H1 (cell line): Measurements from ENCODE around the gene MSI2. TPM values are rescaled to one million over a fixed set of nuclear protein-coding genes. Genes with fewer than 3 reads are reported as not detected.

Source experiments
- CTCF ChIA-PET: fragments of 300-600 bp; sonication (Branson Sonifier 250); formaldehyde crosslinking; loops from one replicate; lab custom pipeline; 2021; ENCODE audit not compliant: partially characterized antibody; lab: Charles Lee
- POLR2A ChIA-PET: fragments of 300-600 bp; sonication (Branson Sonifier 250); formaldehyde crosslinking; loops from one replicate; lab custom pipeline; 2021; ENCODE audit warnings: inconsistent platforms; ENCODE audit not compliant: partially characterized antibody; lab: Charles Lee
- DNase-seq, 2 experiments: peaks; one replicate each; pipeline versions ENCODE4 v3.0.0 to v3.0.0-alpha.2; 2010 to 2022; ENCODE audit warnings: low spot score in 2 of 2, low read depth in 1 of 2, mixed read lengths in 1 of 2
- FAIRE-seq: peaks from 2 replicates; lab custom pipeline; 2011; peaks lifted over from hg19 to GRCh38; lab: Jason Lieb, UNC
- H2AFZ ChIP-seq: 2 replicates; pipeline ENCODE4 v1.8.1; 2012; ENCODE audit warnings: low read length, inconsistent platforms
- H2AK5ac ChIP-seq: 2 replicates; pipeline ENCODE4 v1.6.1; 2013; ENCODE audit warnings: low read depth, low read length
- H2BK120ac ChIP-seq: replicated peaks from 2 replicates; pipeline ENCODE3; 2013; ENCODE audit warnings: low read depth, low read length, inconsistent platforms
- H2BK12ac ChIP-seq: 2 replicates; pipeline ENCODE4 v1.6.1; 2013; ENCODE audit warnings: low read depth, low read length
- H2BK15ac ChIP-seq: 2 replicates; pipeline ENCODE4 v1.6.1; 2013; ENCODE audit warnings: low read length
- H2BK20ac ChIP-seq: 2 replicates; pipeline ENCODE4 v1.6.1; 2013; ENCODE audit warnings: low read length
- H2BK5ac ChIP-seq: 2 replicates; pipeline ENCODE4 v1.6.1; 2013; ENCODE audit warnings: low read depth, low read length
- H3K14ac ChIP-seq: 2 replicates; pipeline ENCODE4 v1.6.1; 2013; ENCODE audit warnings: inconsistent platforms; ENCODE audit not compliant: insufficient read length
- H3K18ac ChIP-seq: 2 replicates; pipeline ENCODE4 v1.6.1; 2013; ENCODE audit warnings: low read length; ENCODE audit errors: extremely low read depth
- H3K23ac ChIP-seq: 2 replicates; pipeline ENCODE4 v1.6.1; 2013; ENCODE audit warnings: inconsistent platforms; ENCODE audit not compliant: insufficient read length
- H3K23me2 ChIP-seq: 2 replicates; pipeline ENCODE4 v1.6.1; 2013; ENCODE audit warnings: low read depth, low read length
- H3K27ac ChIP-seq: 2 replicates; pipeline ENCODE4 v1.6.1; 2011; ENCODE audit warnings: low read depth, low read length, inconsistent platforms
- H3K27me3 ChIP-seq, 4 experiments: replicated peaks in 1 of 4; 1 replicate in 1 of 4; 2 replicates in 3 of 4; pipeline versions ENCODE4 v1.6.1 to v1.8.1; 2011 to 2013; ENCODE audit warnings: low read length in 3 of 4, mild to moderate bottlenecking in 3 of 4, inconsistent platforms in 2 of 4, mixed read lengths in 2 of 4, moderate library complexity in 1 of 4; ENCODE audit not compliant: control insufficient read depth in 3 of 4, insufficient read depth in 3 of 4; ENCODE audit errors: extremely low read depth in 1 of 4
- H3K36me3 ChIP-seq, 4 experiments: 2 replicates each; pipeline versions ENCODE4 v1.6.1 to v1.8.1; 2011 to 2013; ENCODE audit warnings: mild to moderate bottlenecking in 4 of 4, low read length in 3 of 4, moderate library complexity in 2 of 4, control low read depth in 1 of 4, inconsistent platforms in 1 of 4; ENCODE audit not compliant: insufficient read depth in 4 of 4, control insufficient read depth in 2 of 4
- H3K4ac ChIP-seq: replicated peaks from 2 replicates; pipeline ENCODE3; 2013; ENCODE audit warnings: low read length, low read depth, mixed read lengths, inconsistent platforms; ENCODE audit not compliant: insufficient read length
- H3K4me1 ChIP-seq, 4 experiments: replicated peaks in 1 of 4; 1 replicate in 1 of 4; 2 replicates in 3 of 4; pipeline versions ENCODE4 v1.6.1 to v1.8.1; 2011 to 2013; ENCODE audit warnings: low read length in 3 of 4, inconsistent platforms in 2 of 4, mixed read lengths in 1 of 4; ENCODE audit not compliant: insufficient read depth in 4 of 4, control insufficient read depth in 3 of 4
- H3K4me2 ChIP-seq, 2 experiments: 2 replicates each; pipeline versions ENCODE4 v1.6.1 to v1.8.1; 2011 to 2013; ENCODE audit warnings: low read depth in 2 of 2, low read length in 2 of 2, control low read depth in 1 of 2, inconsistent platforms in 1 of 2, mild to moderate bottlenecking in 1 of 2; ENCODE audit not compliant: insufficient read depth in 1 of 2
- H3K4me3 ChIP-seq, 4 experiments: fragments of 200-600, 300-600 bp in 1 of 4; sonication (generic), shearing (Covaris generic), sonication (Bioruptor Twin) in 1 of 4; 2 replicates each; pipeline versions ENCODE4 v1.5.1 to v1.8.1; 2011 to 2016; ENCODE audit warnings: low read length in 4 of 4, low read depth in 3 of 4, control low read depth in 2 of 4, inconsistent platforms in 2 of 4, mild to moderate bottlenecking in 2 of 4, mixed read lengths in 1 of 4, moderate library complexity in 1 of 4; ENCODE audit not compliant: insufficient read depth in 2 of 4; ENCODE audit errors: extremely low read depth in 1 of 4
- H3K56ac ChIP-seq: replicated peaks from 2 replicates; pipeline ENCODE3; 2013; ENCODE audit warnings: low read depth, mild to moderate bottlenecking, mixed read lengths, low read length, inconsistent platforms; ENCODE audit not compliant: insufficient read length
- H3K79me1 ChIP-seq: 2 replicates; pipeline ENCODE4 v1.6.1; 2013; ENCODE audit warnings: low read depth, low read length, control low read depth
- H3K79me2 ChIP-seq, 2 experiments: 2 replicates each; pipeline versions ENCODE4 v1.6.1 to v1.8.1; 2012 to 2013; ENCODE audit warnings: low read length in 2 of 2, mild to moderate bottlenecking in 2 of 2, inconsistent platforms in 1 of 2; ENCODE audit not compliant: insufficient read depth in 2 of 2, control insufficient read depth in 1 of 2
- H3K9ac ChIP-seq, 4 experiments: replicated peaks in 1 of 4; 1 replicate in 1 of 4; 2 replicates in 3 of 4; pipeline versions ENCODE4 v1.6.1 to v1.8.1; 2011 to 2013; ENCODE audit warnings: low read depth in 3 of 4, low read length in 3 of 4, control low read depth in 2 of 4, mild to moderate bottlenecking in 2 of 4, moderate library complexity in 2 of 4, inconsistent platforms in 1 of 4; ENCODE audit errors: extremely low read depth in 1 of 4
- H3K9me3 ChIP-seq, 2 experiments: 2 replicates each; pipeline versions ENCODE4 v1.6.1 to v1.8.1; 2012 to 2013; ENCODE audit warnings: mild to moderate bottlenecking in 2 of 2, moderate library complexity in 2 of 2, control low read depth in 1 of 2, inconsistent platforms in 1 of 2, low read depth in 1 of 2, low read length in 1 of 2, mixed read lengths in 1 of 2; ENCODE audit not compliant: insufficient read depth in 2 of 2
- H4K20me1 ChIP-seq, 2 experiments: replicated peaks in 1 of 2; 2 replicates each; pipeline versions ENCODE3 to v1.8.1; 2011 to 2013; ENCODE audit warnings: inconsistent platforms in 2 of 2, low read length in 2 of 2, mild to moderate bottlenecking in 1 of 2; ENCODE audit not compliant: insufficient read depth in 2 of 2, control insufficient read depth in 1 of 2
- H4K5ac ChIP-seq: 2 replicates; pipeline ENCODE4 v1.6.1; 2013; ENCODE audit warnings: low read length, low read depth, mixed read lengths, inconsistent platforms; ENCODE audit not compliant: insufficient read length
- H4K8ac ChIP-seq: 2 replicates; pipeline ENCODE4 v1.8.0; 2013; ENCODE audit warnings: mild to moderate bottlenecking, moderate library complexity, low read length, inconsistent platforms; ENCODE audit not compliant: insufficient read depth; ENCODE audit errors: extremely low read depth
- H4K91ac ChIP-seq: replicated peaks from 2 replicates; pipeline ENCODE3; 2013; ENCODE audit warnings: low read length, mixed read lengths, inconsistent platforms; ENCODE audit not compliant: insufficient read length
- BRCA1 ChIP-seq: IDR thresholded peaks from 2 replicates; pipeline ENCODE4 v1.6.1; 2012; ENCODE audit warnings: low read depth, low read length, improper control_type of control experiment
- CHD1 ChIP-seq: IDR thresholded peaks from 2 replicates; pipeline ENCODE4 v1.6.1; 2012; ENCODE audit warnings: low read depth, low read length, improper control_type of control experiment
- CHD2 ChIP-seq: IDR thresholded peaks from 2 replicates; pipeline ENCODE4 v1.6.1; 2012; ENCODE audit warnings: low read length, improper control_type of control experiment
- JUN ChIP-seq: IDR thresholded peaks from 2 replicates; pipeline ENCODE4 v1.6.1; 2011; ENCODE audit warnings: low read depth, mild to moderate bottlenecking, improper control_type of control experiment, low read length
- MAFK ChIP-seq: IDR thresholded peaks from 2 replicates; pipeline ENCODE4 v1.6.1; 2012; ENCODE audit warnings: low read depth, mild to moderate bottlenecking, improper control_type of control experiment, low read length
- RBBP5 ChIP-seq: IDR thresholded peaks from 2 replicates; pipeline ENCODE4 v1.7.1; 2012; ENCODE audit warnings: low read depth, mild to moderate bottlenecking, inconsistent platforms, low read length, moderate library complexity, borderline replicate concordance
- RNF2 ChIP-seq: fragments of 200-900, 300-1000 bp; sonication (generic); IDR thresholded peaks from 2 replicates; pipeline ENCODE4 v1.7.1; 2016; ENCODE audit warnings: borderline replicate concordance, low read depth, mild to moderate bottlenecking, antibody characterized with exemption, low read length; ENCODE audit not compliant: poor library complexity, severe bottlenecking; ENCODE audit errors: missing control alignments
- RXRA ChIP-seq: IDR thresholded peaks from 2 replicates; pipeline ENCODE4 v1.6.1; 2011; ENCODE audit warnings: low read depth, mild to moderate bottlenecking, low read length, moderate library complexity; ENCODE audit not compliant: insufficient read depth
- SRF ChIP-seq: IDR thresholded peaks from 2 replicates; pipeline ENCODE4 v1.6.1; 2011; ENCODE audit warnings: mild to moderate bottlenecking, low read depth, low read length, moderate library complexity
- TAF7 ChIP-seq: optimal IDR thresholded peaks from 2 replicates; pipeline ENCODE3; 2011; ENCODE audit warnings: low read depth, mild to moderate bottlenecking, inconsistent platforms, low read length, moderate library complexity, borderline replicate concordance
- TBP ChIP-seq: IDR thresholded peaks from 2 replicates; pipeline ENCODE4 v1.6.1; 2011; ENCODE audit warnings: low read depth, low read length, improper control_type of control experiment
- TEAD4 ChIP-seq: IDR thresholded peaks from 2 replicates; pipeline ENCODE4 v1.6.1; 2012; ENCODE audit warnings: low read depth, low read length, inconsistent platforms, mixed read lengths
- ZNF274 ChIP-seq: IDR thresholded peaks from 2 replicates; pipeline ENCODE4 v1.7.0; 2012; ENCODE audit warnings: low read length, borderline replicate concordance; ENCODE audit errors: extremely low read depth
- WGBS, 2 experiments: shearing (Covaris generic) in 1 of 2; methylation state at CpG; one replicate each; pipeline versions ENCODE4 v1.1.6 to v1.1.7; 2013 to 2015; ENCODE audit warnings: low lambda C conversion rate in 2 of 2, mixed read lengths in 2 of 2, inconsistent platforms in 1 of 2, low coverage in 1 of 2, missing lambda C conversion rate in 1 of 2; ENCODE audit not compliant: insufficient replicate concordance in 2 of 2, insufficient coverage in 1 of 2, insufficient read length in 1 of 2; ENCODE audit errors: extremely low coverage in 1 of 2, missing lambda C conversion rate in 1 of 2; 5-methylcytosine and 5-hydroxymethylcytosine counted together
- polyA plus RNA-seq, 7 experiments: library from polyadenylated mRNA; depleted of rRNA in 3 of 7; stranded (reverse) in 5 of 7; unstranded in 2 of 7; fragments of >200 nt in 5 of 7; fragments of 200-250 nt in 2 of 7; gene quantifications; 1 replicate in 5 of 7; 2 replicates in 1 of 7; 4 replicates in 1 of 7; pipeline versions ENCODE4 v1.2.1 to v1.2.3, GENCODE V29; 2011 to 2013; ENCODE audit warnings: missing spikeins in 2 of 7, mixed read lengths in 2 of 7
- total RNA-seq: library from RNA; stranded (reverse); fragmentation: NEBNext Ultra II Directional; extraction: Animal tissue kit (Norgen Biotek cat#: 25700); gene quantifications from 2 replicates; pipeline ENCODE4 v1.2.1, GENCODE V29; 2021
- TF ChIP-seq, protein P1 (sequence below): IDR thresholded peaks from 2 replicates; pipeline ENCODE4 v1.6.1; 2011; ENCODE audit warnings: low read length, improper control_type of control experiment

The MSI2 gene
- total and polyA plus RNA-seq, 2 of the 8 experiments (the other 6 are each of a cell fraction or from before 2014, with no cell fraction given): 36.7 to 80.6 TPM

DNA sequence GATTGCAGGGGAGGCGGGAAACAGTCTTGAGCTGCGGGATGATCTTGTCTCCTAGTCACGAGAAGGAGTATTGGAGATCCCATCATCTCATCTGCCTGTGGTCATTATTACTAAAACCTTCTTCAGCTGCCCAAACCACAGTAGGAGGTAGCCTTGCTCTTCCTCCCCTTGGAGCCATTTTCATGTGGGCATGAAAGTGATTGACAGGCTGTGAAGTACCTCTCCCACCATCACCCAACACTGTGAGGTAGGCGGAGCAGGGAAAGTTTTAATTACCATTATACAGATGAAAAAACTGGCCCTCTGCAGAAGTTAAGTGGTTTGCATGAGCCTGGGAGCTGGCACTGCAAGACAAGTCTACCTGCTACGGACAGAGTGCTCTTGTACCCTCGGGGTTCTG is 237.3 kb downstream of the MSI2 start:
- Histone ChIP-seq H3K79me1 (peaks cover 3% of the 10 kb centered on the region; the same call in 1 of the 2 replicates), H3K4ac (no peak overlapping the region), H3K4me3 (no peak overlapping the region), H2AFZ (no peak overlapping the region), H2BK15ac (no peak overlapping the region), H4K5ac (no peak overlapping the region), H3K36me3 (no peaks in the 10 kb centered on the region), H3K27me3 (no peaks in the 10 kb centered on the region), H2BK20ac (no peak overlapping the region), H3K18ac (no peak overlapping the region), H4K20me1 (peaks cover 0 to 2% of the 10 kb centered on the region in 2 experiments), H3K23me2 (no peaks in the 10 kb centered on the region), H3K23ac (no peak overlapping the region), H3K79me2 (peaks cover 0 to 4% of the 10 kb centered on the region in 2 experiments; a peak in 1 of 4 replicates), H3K4me2 (no peak overlapping the region), H3K56ac (no peak overlapping the region), H3K14ac (no peak overlapping the region), H2BK12ac (no peak overlapping the region), H3K27ac (no peak overlapping the region), H4K8ac (no peak overlapping the region), H2BK5ac (no peak overlapping the region), H3K4me1 (no peaks in the 10 kb centered on the region; a peak in 3 of 7 replicates), H2AK5ac (no peak overlapping the region), H2BK120ac (no peak overlapping the region), H4K91ac (no peak overlapping the region), H3K9me3 (no peaks in the 10 kb centered on the region), H3K9ac (no peak overlapping the region)
- ChIA-PET CTCF (interaction anchor here (0.7 kb wide), 1 partner anchor 85 kb away, joined by 3 read pairs; no protein-coding TSS in a partner anchor), POLR2A (no interaction called here)
- WGBS, 2 experiments: 93% methylated on average over 6 of the region's 6 CpGs; no CpG with 5 or more reads in 1 of the 2 experiments
- DNase-seq (no peak), FAIRE-seq (no peak)
- TF ChIP-seq MAFK: no peak
- no peak for TF ChIP-seq RBBP5
- no peak for TF ChIP-seq TAF7
- no peak for TF ChIP-seq RNF2
- no peak for TF ChIP-seq JUN
- TF ChIP-seq RXRA: no peak
- TF ChIP-seq SRF: no peak
- no peak for TF ChIP-seq TEAD4
- TF ChIP-seq, protein P1, sequence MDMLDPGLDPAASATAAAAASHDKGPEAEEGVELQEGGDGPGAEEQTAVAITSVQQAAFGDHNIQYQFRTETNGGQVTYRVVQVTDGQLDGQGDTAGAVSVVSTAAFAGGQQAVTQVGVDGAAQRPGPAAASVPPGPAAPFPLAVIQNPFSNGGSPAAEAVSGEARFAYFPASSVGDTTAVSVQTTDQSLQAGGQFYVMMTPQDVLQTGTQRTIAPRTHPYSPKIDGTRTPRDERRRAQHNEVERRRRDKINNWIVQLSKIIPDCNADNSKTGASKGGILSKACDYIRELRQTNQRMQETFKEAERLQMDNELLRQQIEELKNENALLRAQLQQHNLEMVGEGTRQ: no peak
- no peak for TF ChIP-seq CHD2
- TF ChIP-seq TBP: no peak
- no peak for TF ChIP-seq ZNF274
- TF ChIP-seq CHD1: no peak
- TF ChIP-seq BRCA1: no peak
